ENCODE data around the gene ZNF385C. TPM values are rescaled to one million over a fixed set of nuclear protein-coding genes. Genes with fewer than 3 reads are reported as not detected.

ZNF385C gene
- total RNA-seq, 1 experiment from 2014 or later, result 1.1 TPM

- H3K9ac ChIP-seq (ENCODE audit: low read length), result no peak within 1 kb of the TSS
- intact Hi-C loops (cut with micrococcal nuclease), result no loop called here
- no TSS peak for BruUV-seq (replicated peaks)
- no peaks in the 10 kb centered on the region for H3K9me3 ChIP-seq (ENCODE audit: control insufficient read depth in 1 of 2, insufficient read depth in 1 of 2, low read depth in 1 of 2, low read length in 2 of 2)
- POLR2A ChIA-PET, result no interaction called here
- peaks cover 10 to 23% of the 10 kb centered on the region in 2 experiments; a peak in 3 of 4 replicates for H3K36me3 ChIP-seq (ENCODE audit: control insufficient read depth in 1 of 2, insufficient read depth in 2 of 2, low read length in 2 of 2)
- no peaks in the 10 kb centered on the region for H4K20me1 ChIP-seq (ENCODE audit: insufficient read depth)
- H3K79me2 ChIP-seq (ENCODE audit: insufficient read depth, low read length), result no peaks in the 10 kb centered on the region
- RAD21 ChIA-PET (ENCODE audit: low non-redundant PET in 1 of 2, low total read pairs in 2 of 2, uncharacterized antibody in 2 of 2, unreplicated experiment in 2 of 2), result no interaction called here
- H3K4me3 ChIP-seq (replicated peaks in 1 of 2; ENCODE audit: low read depth in 1 of 2, low read length in 2 of 2), result no peak within 1 kb of the TSS
- CTCF ChIA-PET, result no interaction called here
- TF ChIP-seq FOSL1 (IDR thresholded peaks at IDR 0.05; ENCODE audit: low read depth), result no peak
- no peak for TF ChIP-seq JUND (IDR thresholded peaks at IDR 0.05)
- no peak for TF ChIP-seq EZH2 (IDR thresholded peaks at IDR 0.05)
- no peak for TF ChIP-seq REST (IDR thresholded peaks at IDR 0.05; ENCODE audit: low read depth)
- no peak for TF ChIP-seq YY1 (IDR thresholded peaks at IDR 0.05; ENCODE audit: extremely low read depth, insufficient replicate concordance, low read depth, low read length)
- H3K27ac ChIP-seq (ENCODE audit: low read depth, low read length), result peak within 1 kb of the TSS; percentile 57; the same call in 1 of the 2 replicates
- H3K4me1 ChIP-seq (ENCODE audit: control insufficient read depth in 1 of 2, insufficient read depth in 2 of 2, low read length in 2 of 2), result peaks cover 5 to 24% of the 10 kb centered on the region in 2 experiments; a peak in 3 of 4 replicates
- H2AFZ ChIP-seq (ENCODE audit: low read depth, low read length, poor library complexity, severe bottlenecking), result no peak within 1 kb of the TSS
- ATAC-seq (no peak), DNase-seq (ENCODE audit: low read depth, low spot score) (no peak)
- H3K27me3 ChIP-seq (ENCODE audit: insufficient read depth, low read length), result no peaks in the 10 kb centered on the region
- H3K9me2 ChIP-seq (ENCODE audit: insufficient read depth), result no peaks in the 10 kb centered on the region
- no peak within 1 kb of the TSS for H3K4me2 ChIP-seq (ENCODE audit: low read length)
Observed at GRCh38 chr17:42122371-42123303, 24.4 kb upstream of the ZNF385C start, which contains the start of gene HSPB9. HSPB9 (plus strand) TSS chr17:42122804; CDS start chr17:42122851, 47 bp downstream.
